T-helper 1 cell treated with Interleukin-12 subunit alpha and Interleukin-12 subunit beta and Interleukin-4 antibody, amounts not matched to agents 30 μg/mL and 1 μg/mL, for 36 hours (primary cell): ENCODE measurements around the gene GTF3C5.

Source experiments
- H3K27ac Mint-ChIP-seq: one replicate; pipeline ENCODE4 v1.8.0; 2021; ENCODE audit warnings: mild to moderate bottlenecking, mixed read lengths
- H3K27me3 Mint-ChIP-seq: one replicate; pipeline ENCODE4 v1.8.0; 2021; ENCODE audit warnings: low read depth, mixed read lengths
- H3K36me3 Mint-ChIP-seq: one replicate; pipeline ENCODE4 v1.8.0; 2021; ENCODE audit warnings: low read depth, mixed read lengths
- H3K4me1 Mint-ChIP-seq: one replicate; pipeline ENCODE4 v1.8.0; 2021; ENCODE audit warnings: low read depth, mixed read lengths
- H3K4me3 Mint-ChIP-seq: one replicate; pipeline ENCODE4 v1.8.0; 2021; ENCODE audit warnings: mild to moderate bottlenecking, moderate library complexity, mixed read lengths
- H3K9me3 Mint-ChIP-seq: one replicate; pipeline ENCODE4 v1.8.0; 2021; ENCODE audit warnings: mixed read lengths

GTF3C5 gene

GRCh38 chr9:133049043-133049442, 18.2 kb downstream of the GTF3C5 start:
- Mint-ChIP-seq H3K4me3 (no peak overlapping the region), H3K27me3 (no peaks in the 10 kb centered on the region), H3K9me3 (no peaks in the 10 kb centered on the region), H3K36me3 (peaks cover 19% of the 10 kb centered on the region), H3K27ac (no peak overlapping the region), H3K4me1 (peaks cover 1% of the 10 kb centered on the region)

- Mint-ChIP-seq H3K4me1 (peaks cover 1% of the 10 kb centered on the region), H3K27ac (no peak overlapping the region), H3K36me3 (peaks cover 20% of the 10 kb centered on the region), H3K4me3 (no peak overlapping the region), H3K9me3 (no peaks in the 10 kb centered on the region), H3K27me3 (no peaks in the 10 kb centered on the region)
These were observed 19.3 kb downstream of the GTF3C5 start for GRCh38 chr9:133050142-133050541.

GRCh38 chr9:133050781-133051180, 20.0 kb downstream of the GTF3C5 start:
- H3K4me1 Mint-ChIP-seq = peaks cover 1% of the 10 kb centered on the region
- H3K9me3 Mint-ChIP-seq = no peaks in the 10 kb centered on the region
- H3K4me3 Mint-ChIP-seq = no peak overlapping the region
- peaks cover 20% of the 10 kb centered on the region for H3K36me3 Mint-ChIP-seq
- H3K27me3 Mint-ChIP-seq = no peaks in the 10 kb centered on the region
- no peak overlapping the region for H3K27ac Mint-ChIP-seq

- Mint-ChIP-seq H3K9me3 (no peaks in the 10 kb centered on the region), H3K4me3 (no peak overlapping the region), H3K4me1 (peaks cover 3% of the 10 kb centered on the region), H3K36me3 (peaks cover 26% of the 10 kb centered on the region), H3K27ac (no peak overlapping the region), H3K27me3 (no peaks in the 10 kb centered on the region)
These were observed 20.6 kb downstream of the GTF3C5 start for GRCh38 chr9:133051281-133051900.

GRCh38 chr9:133051966-133052539, 21.3 kb downstream of the GTF3C5 start:
- H3K27me3 Mint-ChIP-seq = no peaks in the 10 kb centered on the region
- no peak overlapping the region for H3K4me3 Mint-ChIP-seq
- H3K36me3 Mint-ChIP-seq = peaks cover 28% of the 10 kb centered on the region
- peaks cover 5% of the 10 kb centered on the region for H3K4me1 Mint-ChIP-seq
- no peak overlapping the region for H3K27ac Mint-ChIP-seq
- H3K9me3 Mint-ChIP-seq = no peaks in the 10 kb centered on the region

GRCh38 chr9:133054194-133054890, 23.5 kb downstream of the GTF3C5 start:
- Mint-ChIP-seq H3K36me3 (peaks cover 38% of the 10 kb centered on the region), H3K4me3 (no peak overlapping the region), H3K4me1 (peaks cover 23% of the 10 kb centered on the region), H3K9me3 (no peaks in the 10 kb centered on the region), H3K27ac (no peak overlapping the region), H3K27me3 (no peaks in the 10 kb centered on the region)

GRCh38 chr9:133054966-133055365, 24.2 kb downstream of the GTF3C5 start:
- H3K36me3 Mint-ChIP-seq = peaks cover 38% of the 10 kb centered on the region
- no peaks in the 10 kb centered on the region for H3K27me3 Mint-ChIP-seq
- H3K27ac Mint-ChIP-seq = no peak overlapping the region
- no peak overlapping the region for H3K4me3 Mint-ChIP-seq
- H3K9me3 Mint-ChIP-seq = no peaks in the 10 kb centered on the region
- H3K4me1 Mint-ChIP-seq = peaks cover 29% of the 10 kb centered on the region

- Mint-ChIP-seq H3K27ac (no peak overlapping the region), H3K9me3 (no peaks in the 10 kb centered on the region), H3K27me3 (no peaks in the 10 kb centered on the region), H3K36me3 (peaks cover 37% of the 10 kb centered on the region), H3K4me3 (no peak overlapping the region), H3K4me1 (peaks cover 33% of the 10 kb centered on the region)
These were observed 25.1 kb downstream of the GTF3C5 start for GRCh38 chr9:133055788-133056420.

- Mint-ChIP-seq H3K27me3 (no peaks in the 10 kb centered on the region), H3K9me3 (no peaks in the 10 kb centered on the region), H3K27ac (peak overlapping the region; percentile 65), H3K4me1 (peaks cover 36% of the 10 kb centered on the region), H3K4me3 (no peak overlapping the region), H3K36me3 (peaks cover 34% of the 10 kb centered on the region)
These were observed 25.7 kb downstream of the GTF3C5 start for GRCh38 chr9:133056533-133056932.

GRCh38 chr9:133057006-133057405, 26.2 kb downstream of the GTF3C5 start:
- H3K27me3 Mint-ChIP-seq = no peaks in the 10 kb centered on the region
- H3K4me3 Mint-ChIP-seq = no peak overlapping the region
- H3K36me3 Mint-ChIP-seq = peaks cover 29% of the 10 kb centered on the region
- H3K27ac Mint-ChIP-seq = no peak overlapping the region
- H3K9me3 Mint-ChIP-seq = no peaks in the 10 kb centered on the region
- peaks cover 36% of the 10 kb centered on the region for H3K4me1 Mint-ChIP-seq

GRCh38 chr9:133057553-133057952, 26.8 kb downstream of the GTF3C5 start:
- no peaks in the 10 kb centered on the region for H3K9me3 Mint-ChIP-seq
- peaks cover 37% of the 10 kb centered on the region for H3K4me1 Mint-ChIP-seq
- H3K27me3 Mint-ChIP-seq = no peaks in the 10 kb centered on the region
- peaks cover 25% of the 10 kb centered on the region for H3K36me3 Mint-ChIP-seq
- H3K27ac Mint-ChIP-seq = peak overlapping the region; percentile 71
- no peak overlapping the region for H3K4me3 Mint-ChIP-seq

- no peak overlapping the region for H3K4me3 Mint-ChIP-seq
- peak overlapping the region; percentile 88 for H3K27ac Mint-ChIP-seq
- H3K9me3 Mint-ChIP-seq = no peaks in the 10 kb centered on the region
- peaks cover 38% of the 10 kb centered on the region for H3K4me1 Mint-ChIP-seq
- H3K36me3 Mint-ChIP-seq = peaks cover 25% of the 10 kb centered on the region
- H3K27me3 Mint-ChIP-seq = no peaks in the 10 kb centered on the region
These were observed 27.3 kb downstream of the GTF3C5 start for GRCh38 chr9:133058071-133058470.

GRCh38 chr9:133058550-133059320, 27.9 kb downstream of the GTF3C5 start:
- Mint-ChIP-seq H3K9me3 (no peaks in the 10 kb centered on the region), H3K4me3 (peak overlapping the region; percentile 56), H3K27ac (peak overlapping the region; percentile 88), H3K36me3 (peaks cover 24% of the 10 kb centered on the region), H3K4me1 (peaks cover 38% of the 10 kb centered on the region), H3K27me3 (no peaks in the 10 kb centered on the region)

- peaks cover 38% of the 10 kb centered on the region for H3K4me1 Mint-ChIP-seq
- peak overlapping the region; percentile 28 for H3K4me3 Mint-ChIP-seq
- no peaks in the 10 kb centered on the region for H3K9me3 Mint-ChIP-seq
- peaks cover 18% of the 10 kb centered on the region for H3K36me3 Mint-ChIP-seq
- H3K27ac Mint-ChIP-seq = peak overlapping the region; percentile 88
- H3K27me3 Mint-ChIP-seq = no peaks in the 10 kb centered on the region
These were observed 28.8 kb downstream of the GTF3C5 start for GRCh38 chr9:133059623-133060022.
